Epithelial cell of esophagus (primary cell): ENCODE results near the gene RBMS1.
A peak's percentile ranks its signal among the peaks of the same experiment; 100 is the strongest.

Experiments used
- DNase-seq: peaks from one replicate; pipeline ENCODE4 v3.0.0; 2010; ENCODE audit warnings: low read depth
- H3K4me3 ChIP-seq: 2 replicates; pipeline ENCODE4 v1.5.1; 2011; ENCODE audit warnings: mild to moderate bottlenecking, low read length, control low read depth
- TF ChIP-seq, protein P1 (sequence below): IDR thresholded peaks from 2 replicates; pipeline ENCODE4 v1.5.1; 2011; ENCODE audit warnings: low read depth, mild to moderate bottlenecking, low read length, control low read depth, inconsistent platforms; ENCODE audit not compliant: insufficient read depth; ENCODE audit errors: missing control alignments

The RBMS1 gene

DNA sequence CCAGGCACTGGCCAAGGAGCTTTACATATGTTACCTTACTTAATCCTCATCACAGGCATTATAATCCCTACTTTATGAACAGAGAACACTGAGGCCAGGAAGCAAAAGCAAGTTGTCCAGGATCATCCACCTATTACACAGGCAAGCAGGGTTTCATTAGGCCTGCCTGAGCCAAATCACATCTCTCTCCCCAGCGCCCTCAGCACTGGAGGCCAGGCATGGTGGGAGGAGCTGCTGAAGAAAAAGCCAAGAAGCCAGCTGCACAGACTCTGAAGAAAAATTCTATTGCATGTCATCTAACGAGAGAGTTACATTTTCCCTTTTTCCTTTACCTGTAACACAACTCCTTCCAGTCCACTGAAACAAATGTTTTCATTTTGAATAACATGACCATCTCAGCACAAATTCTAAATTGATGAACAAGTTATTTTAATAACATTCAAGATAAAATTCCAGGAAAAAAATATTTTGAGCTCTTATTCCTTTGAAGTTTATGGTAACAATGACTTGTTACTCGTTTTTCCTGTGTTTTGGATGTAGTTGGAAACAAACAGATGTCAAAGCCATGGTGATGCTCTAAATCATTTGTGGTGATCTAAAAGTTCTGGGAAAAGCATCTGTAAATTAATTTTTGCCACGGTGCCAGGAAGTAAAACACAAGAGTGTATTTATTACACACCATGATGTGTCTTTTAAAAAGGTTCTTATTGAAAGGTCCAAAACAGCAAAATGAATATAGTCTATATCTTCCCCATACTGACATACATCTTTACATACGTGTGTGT lies 154.5 kb downstream of the RBMS1 start:
- TF ChIP-seq, protein P1, sequence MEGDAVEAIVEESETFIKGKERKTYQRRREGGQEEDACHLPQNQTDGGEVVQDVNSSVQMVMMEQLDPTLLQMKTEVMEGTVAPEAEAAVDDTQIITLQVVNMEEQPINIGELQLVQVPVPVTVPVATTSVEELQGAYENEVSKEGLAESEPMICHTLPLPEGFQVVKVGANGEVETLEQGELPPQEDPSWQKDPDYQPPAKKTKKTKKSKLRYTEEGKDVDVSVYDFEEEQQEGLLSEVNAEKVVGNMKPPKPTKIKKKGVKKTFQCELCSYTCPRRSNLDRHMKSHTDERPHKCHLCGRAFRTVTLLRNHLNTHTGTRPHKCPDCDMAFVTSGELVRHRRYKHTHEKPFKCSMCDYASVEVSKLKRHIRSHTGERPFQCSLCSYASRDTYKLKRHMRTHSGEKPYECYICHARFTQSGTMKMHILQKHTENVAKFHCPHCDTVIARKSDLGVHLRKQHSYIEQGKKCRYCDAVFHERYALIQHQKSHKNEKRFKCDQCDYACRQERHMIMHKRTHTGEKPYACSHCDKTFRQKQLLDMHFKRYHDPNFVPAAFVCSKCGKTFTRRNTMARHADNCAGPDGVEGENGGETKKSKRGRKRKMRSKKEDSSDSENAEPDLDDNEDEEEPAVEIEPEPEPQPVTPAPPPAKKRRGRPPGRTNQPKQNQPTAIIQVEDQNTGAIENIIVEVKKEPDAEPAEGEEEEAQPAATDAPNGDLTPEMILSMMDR: no peak
- no peak for DNase-seq
- no peak overlapping the region for H3K4me3 ChIP-seq

DNA sequence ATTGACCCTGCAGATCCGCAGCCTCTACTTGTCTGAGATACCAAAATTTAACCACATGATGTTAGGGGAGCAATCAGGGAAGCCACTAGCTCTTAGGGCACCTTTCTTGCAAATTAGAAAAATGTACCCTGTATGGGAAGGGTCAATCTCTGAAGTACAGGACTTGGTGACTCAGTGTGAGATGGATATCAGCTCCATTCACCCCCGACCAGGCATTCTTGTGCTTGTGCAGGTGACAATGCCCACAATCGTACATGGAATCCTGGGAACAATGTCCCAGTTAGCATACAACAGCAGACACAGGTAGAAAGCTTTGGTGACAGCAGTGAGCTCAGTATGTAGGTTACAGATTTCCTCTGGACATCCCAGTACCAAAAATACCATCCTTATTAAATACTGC lies 155.9 kb downstream of the RBMS1 start:
- TF ChIP-seq, protein P1: no peak
- no peak overlapping the region for H3K4me3 ChIP-seq
- DNase-seq: no peak

DNA sequence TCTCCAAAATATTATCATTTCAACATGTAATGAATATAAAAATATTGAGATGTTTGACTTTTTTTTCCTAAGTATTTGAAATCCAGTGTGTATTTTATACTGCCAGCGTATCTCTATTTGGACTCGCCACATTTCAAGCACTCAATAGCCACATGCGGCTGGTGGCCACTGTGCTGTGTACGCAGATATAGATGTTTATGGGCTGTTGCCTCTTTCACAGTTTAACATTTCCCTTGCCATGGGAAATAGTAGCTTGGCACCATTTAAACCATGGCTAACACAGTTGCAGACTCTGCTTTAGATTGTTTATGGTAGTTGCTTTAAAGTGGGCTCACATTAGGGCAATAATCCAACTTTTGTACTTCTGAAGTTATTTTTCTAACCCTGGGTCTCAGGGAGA lies 157.0 kb downstream of the RBMS1 start:
- DNase-seq: no peak
- TF ChIP-seq, protein P1: no peak
- H3K4me3 ChIP-seq: no peak overlapping the region

DNA sequence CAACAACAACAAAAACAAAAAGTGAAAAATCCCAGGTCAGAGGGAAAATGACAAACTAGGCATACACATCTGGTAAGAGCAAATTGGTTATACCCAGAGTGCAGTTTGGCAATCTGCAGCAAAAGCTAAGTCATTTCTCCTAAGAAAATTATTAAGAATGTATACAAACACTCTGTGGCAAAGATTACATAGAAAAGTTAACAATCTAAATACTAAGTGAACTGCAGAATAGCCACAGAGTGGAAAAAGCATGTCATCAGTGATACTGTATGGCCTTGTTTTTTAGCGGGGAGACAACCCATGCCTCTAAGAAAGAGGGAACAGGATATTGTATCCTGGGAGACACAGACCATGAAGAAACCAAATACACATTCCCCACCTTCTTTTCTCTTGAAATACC lies 157.5 kb downstream of the RBMS1 start:
- TF ChIP-seq, protein P1: no peak
- no peak overlapping the region for H3K4me3 ChIP-seq
- DNase-seq: no peak

DNA sequence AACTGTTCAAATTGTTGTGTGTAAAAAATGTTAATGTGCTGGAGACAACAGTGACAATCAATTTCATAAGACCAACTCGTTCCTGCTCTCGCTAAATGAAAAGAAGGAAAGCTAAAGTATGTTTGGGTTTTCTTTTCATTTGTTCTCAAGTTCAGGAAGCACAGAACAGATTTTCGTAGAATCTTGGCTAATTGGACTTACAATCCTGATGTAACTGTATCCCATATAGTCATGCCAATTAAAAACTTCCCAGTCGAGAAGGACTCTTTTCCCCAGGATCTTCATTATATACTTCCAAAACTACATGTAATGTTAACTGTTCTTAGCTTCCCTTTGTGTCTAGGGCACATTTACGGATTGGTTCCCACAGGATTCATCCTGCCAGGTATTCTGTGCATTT lies 158.2 kb downstream of the RBMS1 start:
- TF ChIP-seq, protein P1: no peak
- DNase-seq: no peak
- H3K4me3 ChIP-seq: no peak overlapping the region

DNA sequence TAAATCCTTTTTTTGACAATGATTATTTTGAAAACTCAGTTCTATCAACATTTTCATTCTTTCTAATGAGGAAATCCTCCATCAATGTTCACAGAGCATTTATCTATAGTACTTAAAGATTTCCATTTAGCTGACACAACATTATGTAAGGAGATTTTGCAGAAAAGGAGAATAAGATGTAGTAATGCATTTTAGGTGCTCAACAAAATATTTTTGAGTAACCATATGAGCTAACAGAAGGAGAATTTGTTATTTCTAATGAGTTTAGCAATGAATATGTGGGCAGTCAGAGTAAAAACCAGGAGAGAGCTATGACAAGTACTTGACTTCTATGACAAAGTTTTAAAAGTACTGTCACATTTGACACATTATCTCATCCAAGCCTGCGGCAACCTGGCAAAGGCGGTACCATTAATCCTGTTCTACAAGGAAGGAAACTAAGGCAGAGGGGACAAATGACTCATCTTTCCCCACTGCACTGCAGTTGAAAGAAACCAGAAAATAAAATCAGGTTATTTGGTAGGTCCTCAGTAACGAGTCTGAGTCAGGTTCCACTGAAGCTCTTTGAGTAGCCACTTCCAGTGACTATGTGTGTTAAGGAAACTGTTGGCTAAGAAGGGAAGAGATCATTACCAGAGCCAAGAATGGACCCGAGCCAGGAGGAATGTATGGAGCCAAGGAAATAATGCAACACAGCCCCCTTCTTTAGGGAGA lies 159.4 kb downstream of the RBMS1 start:
- TF ChIP-seq, protein P1: no peak
- peak; percentile 69 for DNase-seq
- no peak overlapping the region for H3K4me3 ChIP-seq
